Testis (tissue), 2 donors: ENCODE results near the gene SHC1.

Source experiments
- POLR2A ChIP-seq: fragments of 450-650 bp; IDR thresholded peaks from one replicate; pipeline ENCODE4 v1.6.1; 2017; ENCODE audit warnings: antibody characterized with exemption, mild to moderate bottlenecking, moderate library complexity
- TF ChIP-seq, protein P1 (sequence below), 3 experiments: fragments of 450-650 bp in 2 of 3; fragments of 200-600 bp in 1 of 3; sonication (generic) in 1 of 3; IDR thresholded peaks; one replicate each; pipeline ENCODE4 v1.5.1; 2016 to 2019; ENCODE audit warnings: antibody characterized with exemption in 3 of 3, mild to moderate bottlenecking in 2 of 3, moderate library complexity in 1 of 3

DNA sequence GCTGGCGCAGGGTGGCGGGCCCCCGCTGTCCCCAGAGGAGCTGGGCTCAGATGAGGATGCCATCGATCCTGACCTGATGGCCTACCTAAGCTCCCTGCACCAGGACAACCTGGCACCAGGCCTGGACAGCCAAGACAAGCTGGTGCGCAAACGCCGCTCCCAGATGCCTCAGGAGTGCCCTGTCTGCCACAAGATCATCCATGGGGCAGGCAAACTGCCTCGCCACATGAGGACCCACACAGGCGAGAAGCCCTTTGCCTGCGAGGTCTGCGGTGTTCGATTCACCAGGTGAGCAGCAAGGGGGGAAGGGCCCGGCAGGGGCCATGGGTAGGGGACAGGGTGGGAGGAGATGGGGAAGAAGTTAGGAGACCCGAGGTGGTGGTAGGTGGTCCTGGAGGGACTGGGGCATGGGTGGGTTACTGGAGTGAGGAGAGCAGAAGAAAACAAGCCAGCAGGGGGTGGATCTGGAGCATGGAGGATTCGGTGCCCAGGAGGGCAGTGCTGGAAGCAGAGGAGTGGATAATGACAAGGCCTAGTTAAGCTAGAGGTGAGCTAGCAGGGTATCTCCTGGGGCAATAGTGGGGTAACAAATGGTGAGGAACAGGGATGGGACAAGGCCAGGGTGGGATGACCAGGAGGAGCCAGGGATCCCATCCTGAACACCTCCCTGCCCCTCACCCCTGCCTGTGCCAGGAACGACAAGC lies 45.1 kb upstream of the SHC1 start:
- TF ChIP-seq, protein P1, sequence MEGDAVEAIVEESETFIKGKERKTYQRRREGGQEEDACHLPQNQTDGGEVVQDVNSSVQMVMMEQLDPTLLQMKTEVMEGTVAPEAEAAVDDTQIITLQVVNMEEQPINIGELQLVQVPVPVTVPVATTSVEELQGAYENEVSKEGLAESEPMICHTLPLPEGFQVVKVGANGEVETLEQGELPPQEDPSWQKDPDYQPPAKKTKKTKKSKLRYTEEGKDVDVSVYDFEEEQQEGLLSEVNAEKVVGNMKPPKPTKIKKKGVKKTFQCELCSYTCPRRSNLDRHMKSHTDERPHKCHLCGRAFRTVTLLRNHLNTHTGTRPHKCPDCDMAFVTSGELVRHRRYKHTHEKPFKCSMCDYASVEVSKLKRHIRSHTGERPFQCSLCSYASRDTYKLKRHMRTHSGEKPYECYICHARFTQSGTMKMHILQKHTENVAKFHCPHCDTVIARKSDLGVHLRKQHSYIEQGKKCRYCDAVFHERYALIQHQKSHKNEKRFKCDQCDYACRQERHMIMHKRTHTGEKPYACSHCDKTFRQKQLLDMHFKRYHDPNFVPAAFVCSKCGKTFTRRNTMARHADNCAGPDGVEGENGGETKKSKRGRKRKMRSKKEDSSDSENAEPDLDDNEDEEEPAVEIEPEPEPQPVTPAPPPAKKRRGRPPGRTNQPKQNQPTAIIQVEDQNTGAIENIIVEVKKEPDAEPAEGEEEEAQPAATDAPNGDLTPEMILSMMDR (IDR thresholded peaks at IDR 0.05): no peak
- no peak for TF ChIP-seq POLR2A
